ENCODE measurements around the gene TMEM259.

- TF ChIP-seq CTCF (IDR thresholded peaks at IDR 0.05 in 2 of 3, conservative IDR thresholded peaks at IDR 0.05 in 1 of 3; ENCODE audit: borderline replicate concordance in 1 of 3, insufficient read depth in 1 of 3, low read depth in 2 of 3, low read length in 2 of 3): no peak
- no peak for TF ChIP-seq SIN3A (IDR thresholded peaks at IDR 0.05; ENCODE audit: low read depth)
- TF ChIP-seq SRF (IDR thresholded peaks at IDR 0.05; ENCODE audit: low read depth): no peak
- TF ChIP-seq POLR2AphosphoS5 (IDR thresholded peaks at IDR 0.05; ENCODE audit: low read depth, low read length): no peak
- no peak for TF ChIP-seq POLR2A (IDR thresholded peaks at IDR 0.05; ENCODE audit: borderline replicate concordance, extremely low read depth, insufficient read depth, insufficient read length)
- no peak for TF ChIP-seq ATF3 (IDR thresholded peaks at IDR 0.05)
- no peak for TF ChIP-seq SP1 (IDR thresholded peaks at IDR 0.05; ENCODE audit: low read depth)
- TF ChIP-seq EZH2phosphoT487 (IDR thresholded peaks at IDR 0.05; ENCODE audit: borderline replicate concordance): no peak
- no peak for TF ChIP-seq EGR1 (IDR thresholded peaks at IDR 0.05; ENCODE audit: low read depth)
- TF ChIP-seq CBX3 (IDR thresholded peaks at IDR 0.05; ENCODE audit: low read depth): no peak
- TF ChIP-seq RAD21 (IDR thresholded peaks at IDR 0.05; ENCODE audit: low read depth): no peak
Observed at GRCh38 chr19:1058112-1058511, 37.2 kb upstream of the TMEM259 start.

Data from HCT116 (cell line).